ENCODE measurements around the gene ANXA6.

Gene ANXA6

GRCh38 chr5:151087486-151087885 lies 70.1 kb downstream of the ANXA6 start:
- H3K36me3 ChIP-seq (ENCODE audit: control insufficient read depth, insufficient read depth, low read length) = no peaks in the 10 kb centered on the region
- no peaks in the 10 kb centered on the region for H3K27me3 ChIP-seq (replicated peaks; ENCODE audit: control insufficient read depth, insufficient read depth, low read length)
- H3K4me3 ChIP-seq (replicated peaks; ENCODE audit: low read depth, low read length) = no peak overlapping the region; the same call in 1 of the 2 replicates
- TF ChIP-seq CTCF (IDR thresholded peaks at IDR 0.05; ENCODE audit: insufficient read depth, low read length, poor library complexity, severe bottlenecking) = no peak
- DNase-seq (ENCODE audit: extremely low read depth, insufficient read length) = no peak

GRCh38 chr5:151086905-151087360 lies 70.6 kb downstream of the ANXA6 start:
- peak; percentile 75 for DNase-seq (ENCODE audit: extremely low read depth, insufficient read length)
- TF ChIP-seq CTCF (IDR thresholded peaks at IDR 0.05; ENCODE audit: insufficient read depth, low read length, poor library complexity, severe bottlenecking) = no peak
- peak overlapping the region; percentile 86 for H3K4me3 ChIP-seq (replicated peaks; ENCODE audit: low read depth, low read length)
- no peaks in the 10 kb centered on the region for H3K27me3 ChIP-seq (replicated peaks; ENCODE audit: control insufficient read depth, insufficient read depth, low read length)
- no peaks in the 10 kb centered on the region for H3K36me3 ChIP-seq (ENCODE audit: control insufficient read depth, insufficient read depth, low read length)

GRCh38 chr5:151086192-151086869 lies 71.2 kb downstream of the ANXA6 start:
- no peaks in the 10 kb centered on the region for H3K36me3 ChIP-seq (ENCODE audit: control insufficient read depth, insufficient read depth, low read length)
- no peaks in the 10 kb centered on the region for H3K27me3 ChIP-seq (replicated peaks; ENCODE audit: control insufficient read depth, insufficient read depth, low read length)
- TF ChIP-seq CTCF (IDR thresholded peaks at IDR 0.05; ENCODE audit: insufficient read depth, low read length, poor library complexity, severe bottlenecking) = no peak
- peak overlapping the region; percentile 86 for H3K4me3 ChIP-seq (replicated peaks; ENCODE audit: low read depth, low read length)
- no peak for DNase-seq (ENCODE audit: extremely low read depth, insufficient read length)

GRCh38 chr5:151085517-151086041 lies 72.0 kb downstream of the ANXA6 start:
- no peaks in the 10 kb centered on the region for H3K27me3 ChIP-seq (replicated peaks; ENCODE audit: control insufficient read depth, insufficient read depth, low read length)
- no peak for DNase-seq (ENCODE audit: extremely low read depth, insufficient read length)
- no peaks in the 10 kb centered on the region for H3K36me3 ChIP-seq (ENCODE audit: control insufficient read depth, insufficient read depth, low read length)
- no peak for TF ChIP-seq CTCF (IDR thresholded peaks at IDR 0.05; ENCODE audit: insufficient read depth, low read length, poor library complexity, severe bottlenecking)
- H3K4me3 ChIP-seq (replicated peaks; ENCODE audit: low read depth, low read length) = peak overlapping the region; percentile 86

- peak overlapping the region; percentile 86 for H3K4me3 ChIP-seq (replicated peaks; ENCODE audit: low read depth, low read length)
- TF ChIP-seq CTCF (IDR thresholded peaks at IDR 0.05; ENCODE audit: insufficient read depth, low read length, poor library complexity, severe bottlenecking) = no peak
- H3K36me3 ChIP-seq (ENCODE audit: control insufficient read depth, insufficient read depth, low read length) = peaks cover 2% of the 10 kb centered on the region; the same call in 1 of the 2 replicates
- H3K27me3 ChIP-seq (replicated peaks; ENCODE audit: control insufficient read depth, insufficient read depth, low read length) = no peaks in the 10 kb centered on the region
- DNase-seq (ENCODE audit: extremely low read depth, insufficient read length) = no peak
Observed at GRCh38 chr5:151084363-151084762, 73.2 kb downstream of the ANXA6 start.
